A549 (cell line): ENCODE results near the gene MCM10.

Source experiments
- ESRRA ChIP-seq: fragments of 150-350 bp; IDR thresholded peaks from 2 replicates; pipeline ENCODE4 v1.6.1; 2014; ENCODE audit warnings: mild to moderate bottlenecking, low read length, borderline replicate concordance
- POLR2A ChIP-seq: IDR thresholded peaks from 2 replicates; pipeline ENCODE4 v1.6.1; 2012; ENCODE audit warnings: mild to moderate bottlenecking, low read length
- TF ChIP-seq, protein P1 (sequence below): fragments of >200 bp; sonication (Bioruptor Twin); formaldehyde crosslinking; IDR thresholded peaks from 3 replicates; pipeline ENCODE4 v1.5.1; 2016

GRCh38 chr10:13167568-13167967 is 6.2 kb downstream of the MCM10 start:
- no peak for TF ChIP-seq POLR2A
- no peak for TF ChIP-seq ESRRA
- TF ChIP-seq, protein P1, sequence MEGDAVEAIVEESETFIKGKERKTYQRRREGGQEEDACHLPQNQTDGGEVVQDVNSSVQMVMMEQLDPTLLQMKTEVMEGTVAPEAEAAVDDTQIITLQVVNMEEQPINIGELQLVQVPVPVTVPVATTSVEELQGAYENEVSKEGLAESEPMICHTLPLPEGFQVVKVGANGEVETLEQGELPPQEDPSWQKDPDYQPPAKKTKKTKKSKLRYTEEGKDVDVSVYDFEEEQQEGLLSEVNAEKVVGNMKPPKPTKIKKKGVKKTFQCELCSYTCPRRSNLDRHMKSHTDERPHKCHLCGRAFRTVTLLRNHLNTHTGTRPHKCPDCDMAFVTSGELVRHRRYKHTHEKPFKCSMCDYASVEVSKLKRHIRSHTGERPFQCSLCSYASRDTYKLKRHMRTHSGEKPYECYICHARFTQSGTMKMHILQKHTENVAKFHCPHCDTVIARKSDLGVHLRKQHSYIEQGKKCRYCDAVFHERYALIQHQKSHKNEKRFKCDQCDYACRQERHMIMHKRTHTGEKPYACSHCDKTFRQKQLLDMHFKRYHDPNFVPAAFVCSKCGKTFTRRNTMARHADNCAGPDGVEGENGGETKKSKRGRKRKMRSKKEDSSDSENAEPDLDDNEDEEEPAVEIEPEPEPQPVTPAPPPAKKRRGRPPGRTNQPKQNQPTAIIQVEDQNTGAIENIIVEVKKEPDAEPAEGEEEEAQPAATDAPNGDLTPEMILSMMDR, result no peak
